H1 (cell line): ENCODE data around the gene RAB43.

Source experiments
- CHD1 ChIP-seq: IDR thresholded peaks from 2 replicates; pipeline ENCODE4 v1.6.1; 2012; ENCODE audit warnings: low read depth, low read length, improper control_type of control experiment
- CTCF ChIP-seq, 3 experiments: IDR thresholded peaks; 1 replicate in 2 of 3; 2 replicates in 1 of 3; pipeline versions ENCODE4 v1.5.1 to v1.6.1; 2011; ENCODE audit warnings: low read length in 3 of 3, mild to moderate bottlenecking in 3 of 3, inconsistent platforms in 2 of 3, low read depth in 1 of 3, moderate library complexity in 1 of 3; ENCODE audit not compliant: insufficient read depth in 1 of 3; ENCODE audit errors: control extremely low read depth in 1 of 3
- GABPA ChIP-seq: IDR thresholded peaks from 2 replicates; pipeline ENCODE4 v1.6.1; 2011; ENCODE audit warnings: mild to moderate bottlenecking, low read length, moderate library complexity, borderline replicate concordance; ENCODE audit not compliant: insufficient read depth
- JUND ChIP-seq: IDR thresholded peaks from 2 replicates; pipeline ENCODE4 v1.6.1; 2011; ENCODE audit warnings: mild to moderate bottlenecking, improper control_type of control experiment, low read length
- NRF1 ChIP-seq: IDR thresholded peaks from 2 replicates; pipeline ENCODE4 v1.6.1; 2011; ENCODE audit warnings: mild to moderate bottlenecking, low read depth, low read length, improper control_type of control experiment
- POLR2A ChIP-seq, 2 experiments: IDR thresholded peaks; 1 replicate in 1 of 2; 2 replicates in 1 of 2; pipeline ENCODE4 v1.6.1; 2011; ENCODE audit warnings: low read depth in 2 of 2, low read length in 2 of 2, mild to moderate bottlenecking in 2 of 2; ENCODE audit errors: control extremely low read depth in 1 of 2
- POLR2AphosphoS5 ChIP-seq: IDR thresholded peaks from 2 replicates; pipeline ENCODE4 v1.6.1; 2011; ENCODE audit warnings: low read depth, low read length
- SP1 ChIP-seq: IDR thresholded peaks from 2 replicates; pipeline ENCODE4 v1.6.1; 2011; ENCODE audit warnings: low read depth, low read length
- SRF ChIP-seq: IDR thresholded peaks from 2 replicates; pipeline ENCODE4 v1.6.1; 2011; ENCODE audit warnings: mild to moderate bottlenecking, low read depth, low read length, moderate library complexity
- TCF12 ChIP-seq: IDR thresholded peaks from 2 replicates; pipeline ENCODE4 v1.6.1; 2011; ENCODE audit warnings: low read depth, mild to moderate bottlenecking, low read length
- TEAD4 ChIP-seq: IDR thresholded peaks from 2 replicates; pipeline ENCODE4 v1.6.1; 2012; ENCODE audit warnings: low read depth, low read length, inconsistent platforms, mixed read lengths

- TF ChIP-seq TCF12 (no peak), CTCF (IDR thresholded peaks at IDR 0.05; ENCODE audit: control extremely low read depth in 1 of 3, insufficient read depth in 1 of 3, low read depth in 1 of 3, low read length in 3 of 3) (no peak), POLR2A (IDR thresholded peaks at IDR 0.05; ENCODE audit: control extremely low read depth in 1 of 2, low read depth in 2 of 2, low read length in 2 of 2) (no peak), TEAD4 (no peak), CHD1 (no peak), NRF1 (no peak), SRF (no peak), SP1 (no peak), POLR2AphosphoS5 (no peak), JUND (no peak), GABPA (no peak)
These were observed 64.4 kb downstream of the RAB43 start for GRCh38 chr3:129057249-129057648.
